GM18498 (cell line): Measurements from ENCODE around the gene BRME1.
"Not testable (repeated sequence)": the region's sequence is repeated elsewhere in the genome, so short reads cannot be mapped to it uniquely, and the experiment has no call there.

Experiments
- ATAC-seq: cut with Tn5 transposase; IDR thresholded peaks from one replicate; pipeline ENCODE4 v1.9.1; 2021; ENCODE audit warnings: mild to moderate bottlenecking, moderate library complexity; ENCODE audit not compliant: unreplicated experiment

Gene BRME1

GRCh38 chr19:13926715-13927114, 20.8 kb upstream of the BRME1 start:
- no peak for ATAC-seq

GRCh38 chr19:13926010-13926409, 20.1 kb upstream of the BRME1 start:
- ATAC-seq: no peak

GRCh38 chr19:13923194-13923987, 17.5 kb upstream of the BRME1 start:
- ATAC-seq: no peak

- ATAC-seq: not testable (repeated sequence)
Observed at GRCh38 chr19:13922118-13922517, 16.2 kb upstream of the BRME1 start.

GRCh38 chr19:13920940-13921747, 15.2 kb upstream of the BRME1 start:
- ATAC-seq: no peak

GRCh38 chr19:13920524-13920923, 14.6 kb upstream of the BRME1 start:
- no peak for ATAC-seq

- ATAC-seq: no peak
Observed at GRCh38 chr19:13918726-13919411, 13.0 kb upstream of the BRME1 start.

GRCh38 chr19:13917888-13918406, 12.0 kb upstream of the BRME1 start:
- ATAC-seq: no peak

GRCh38 chr19:13914777-13915176, 8.9 kb upstream of the BRME1 start:
- no peak for ATAC-seq

GRCh38 chr19:13913352-13913751, 7.4 kb upstream of the BRME1 start:
- no peak for ATAC-seq

- ATAC-seq: no peak
Observed at GRCh38 chr19:13909430-13909829, 3.5 kb upstream of the BRME1 start.

GRCh38 chr19:13908674-13909073, 2.8 kb upstream of the BRME1 start:
- no peak for ATAC-seq

GRCh38 chr19:13906910-13907309, 993 bp upstream of the BRME1 start:
- no peak for ATAC-seq

- ATAC-seq: peak; percentile 4
Observed at GRCh38 chr19:13906521-13906904, 596 bp upstream of the BRME1 start.

- ATAC-seq: no peak
Observed at GRCh38 chr19:13902993-13903555, 2.8 kb downstream of the BRME1 start.

GRCh38 chr19:13899912-13900584, 5.9 kb downstream of the BRME1 start:
- ATAC-seq: no peak

- ATAC-seq: no peak
Observed at GRCh38 chr19:13899393-13899792, 6.5 kb downstream of the BRME1 start.

GRCh38 chr19:13896227-13896626, 9.7 kb downstream of the BRME1 start:
- no peak for ATAC-seq

- no peak for ATAC-seq
Observed at GRCh38 chr19:13894552-13894951, 11.4 kb downstream of the BRME1 start.

GRCh38 chr19:13892870-13893269, 13.0 kb downstream of the BRME1 start:
- ATAC-seq: no peak
